Neural cell (in vitro differentiated cells): ENCODE data around the gene EEF1AKMT3. TPM values are rescaled to one million over a fixed set of nuclear protein-coding genes. Genes with fewer than 3 reads are reported as not detected.

ENCODE experiments used
- H2AFZ ChIP-seq: fragments of 200-600, 300-800 bp; sonication (generic), shearing (Covaris generic); 2 replicates; pipeline ENCODE4 v1.6.0; 2014; ENCODE audit warnings: low read depth, mild to moderate bottlenecking, antibody characterized with exemption, low read length, moderate library complexity
- H3F3A ChIP-seq: fragments of 200-600 bp; shearing (Covaris generic); 2 replicates; pipeline ENCODE4 v1.6.1; 2016; ENCODE audit warnings: mild to moderate bottlenecking, moderate library complexity, mixed read lengths, antibody characterized with exemption, low read length; ENCODE audit not compliant: insufficient read depth, poor library complexity, severe bottlenecking
- H3K27ac ChIP-seq: fragments of 200-600, 300-800 bp; sonication (generic), shearing (Covaris generic); 2 replicates; pipeline ENCODE4 v1.5.1; 2014; ENCODE audit warnings: mild to moderate bottlenecking, low read length, moderate library complexity
- H3K27me3 ChIP-seq: fragments of 300-800, 200-600 bp; sonication (generic), shearing (Covaris generic); 2 replicates; pipeline ENCODE4 v1.6.0; 2014; ENCODE audit warnings: mild to moderate bottlenecking, low read depth, low read length, moderate library complexity; ENCODE audit not compliant: insufficient read depth
- H3K36me3 ChIP-seq: fragments of 300-800, 200-600 bp; sonication (generic), shearing (Covaris generic); 2 replicates; pipeline ENCODE4 v1.5.1; 2014; ENCODE audit warnings: mild to moderate bottlenecking, antibody characterized with exemption, low read length, moderate library complexity; ENCODE audit not compliant: insufficient read depth
- H3K4me2 ChIP-seq: fragments of 300-800, 200-600 bp; sonication (generic), shearing (Covaris generic); 2 replicates; pipeline ENCODE4 v1.6.0; 2014; ENCODE audit warnings: mild to moderate bottlenecking, low read length
- H3K4me3 ChIP-seq: fragments of 300-800, 200-600 bp; sonication (generic), shearing (Covaris generic); 2 replicates; pipeline ENCODE4 v1.5.1; 2014; ENCODE audit warnings: mild to moderate bottlenecking, low read length, moderate library complexity
- H3K79me2 ChIP-seq: fragments of 200-600 bp; shearing (Covaris generic); replicated peaks from 2 replicates; pipeline ENCODE4 v1.6.0; 2014; ENCODE audit warnings: mild to moderate bottlenecking, low read length, moderate library complexity; ENCODE audit not compliant: insufficient read depth
- H3K9ac ChIP-seq: fragments of 300-800, 200-600 bp; sonication (generic), shearing (Covaris generic); 2 replicates; pipeline ENCODE4 v1.6.1; 2016; ENCODE audit warnings: mild to moderate bottlenecking, low read length, mixed read lengths
- H3K9me2 ChIP-seq: fragments of 200-600 bp; shearing (Covaris generic); 2 replicates; pipeline ENCODE4 v1.6.1; 2016; ENCODE audit warnings: mild to moderate bottlenecking, low read length, mixed read lengths; ENCODE audit not compliant: insufficient read depth
- H3K9me3 ChIP-seq: fragments of 200-600, 300-800 bp; sonication (generic), shearing (Covaris generic); 2 replicates; pipeline ENCODE4 v1.6.1; 2016; ENCODE audit warnings: mild to moderate bottlenecking, mixed run types, low read length, moderate library complexity, mixed read lengths
- H4K20me1 ChIP-seq: fragments of 200-600 bp; shearing (Covaris generic); 2 replicates; pipeline ENCODE4 v1.6.1; 2016; ENCODE audit warnings: mild to moderate bottlenecking, mixed run types; ENCODE audit not compliant: insufficient read depth
- EP300 ChIP-seq: fragments of 450-650 bp; conservative IDR thresholded peaks from 2 replicates; pipeline ENCODE4 v1.6.1; 2014; ENCODE audit warnings: antibody characterized with exemption, mild to moderate bottlenecking, moderate library complexity; ENCODE audit not compliant: poor library complexity, severe bottlenecking
- EZH2 ChIP-seq: fragments of 200-600, 300-800 bp; shearing (Covaris generic), sonication (generic); IDR thresholded peaks from 2 replicates; pipeline ENCODE4 v1.6.1; 2014; ENCODE audit warnings: antibody characterized with exemption, low read length, borderline replicate concordance, mild to moderate bottlenecking; ENCODE audit not compliant: insufficient read depth, poor library complexity, severe bottlenecking
- MXI1 ChIP-seq: fragments of 450-650 bp; conservative IDR thresholded peaks from 2 replicates; pipeline ENCODE4 v1.6.1; 2014; ENCODE audit warnings: antibody characterized with exemption, mild to moderate bottlenecking; ENCODE audit not compliant: poor library complexity, severe bottlenecking
- POLR2AphosphoS5 ChIP-seq: IDR thresholded peaks from 2 replicates; pipeline ENCODE4 v1.6.1; 2012
- RAD21 ChIP-seq: fragments of 450-650 bp; conservative IDR thresholded peaks from 2 replicates; pipeline ENCODE4 v1.6.1; 2014; ENCODE audit warnings: antibody characterized with exemption, mild to moderate bottlenecking, moderate library complexity
- REST ChIP-seq: IDR thresholded peaks from 2 replicates; pipeline ENCODE4 v1.6.1; 2012; ENCODE audit warnings: borderline replicate concordance
- SMC3 ChIP-seq: fragments of 450-650 bp; conservative IDR thresholded peaks from 2 replicates; pipeline ENCODE4 v1.6.1; 2014; ENCODE audit warnings: antibody characterized with exemption, mild to moderate bottlenecking, moderate library complexity; ENCODE audit not compliant: poor library complexity
- TAF1 ChIP-seq: IDR thresholded peaks from 2 replicates; pipeline ENCODE4 v1.6.1; 2012; ENCODE audit warnings: low read depth
- polyA plus RNA-seq: library from polyadenylated mRNA; depleted of rRNA; stranded (reverse); fragments of >200 nt; gene quantifications from 2 replicates; pipeline ENCODE4 v1.2.3, GENCODE V29; 2014
- TF ChIP-seq, protein P1 (sequence below): fragments of 450-650 bp; IDR thresholded peaks from 2 replicates; pipeline ENCODE4 v1.5.1; 2014; ENCODE audit warnings: antibody characterized with exemption, mild to moderate bottlenecking, moderate library complexity; ENCODE audit not compliant: poor library complexity, severe bottlenecking

EEF1AKMT3 gene
- polyA plus RNA-seq, 1 donor from 2014 or later: 1.6 TPM

DNA sequence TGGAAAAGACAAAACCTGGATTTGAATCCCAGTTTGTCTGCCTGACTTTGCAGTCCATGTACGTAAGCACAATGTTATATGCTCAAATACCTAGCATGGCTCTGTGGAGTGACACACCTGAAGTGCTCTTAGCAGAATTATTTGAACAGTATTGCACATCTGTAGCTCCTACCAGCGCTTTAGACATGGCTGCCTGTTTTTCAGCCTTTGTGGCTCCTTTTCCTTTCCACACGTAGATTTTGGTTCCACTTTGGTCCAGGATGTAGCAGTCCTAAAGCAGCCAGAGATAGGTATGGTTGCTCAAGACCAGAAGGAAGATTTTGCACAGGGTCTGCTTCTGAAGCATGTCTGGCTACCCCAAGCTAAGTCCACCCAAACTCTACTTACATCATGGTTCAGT, 37.0 kb downstream of the EEF1AKMT3 start:
- Histone ChIP-seq H3K9ac (no peak overlapping the region), H2AFZ (no peak overlapping the region), H3K36me3 (no peaks in the 10 kb centered on the region), H3F3A (no peaks in the 10 kb centered on the region), H3K27ac (no peak overlapping the region), H4K20me1 (no peaks in the 10 kb centered on the region), H3K79me2 (no peaks in the 10 kb centered on the region), H3K9me2 (no peaks in the 10 kb centered on the region), H3K9me3 (no peaks in the 10 kb centered on the region), H3K4me2 (no peak overlapping the region), H3K27me3 (no peaks in the 10 kb centered on the region), H3K4me3 (no peak overlapping the region)
- TF ChIP-seq EZH2 (no peak), MXI1 (no peak), REST (no peak)
- TF ChIP-seq, protein P1, sequence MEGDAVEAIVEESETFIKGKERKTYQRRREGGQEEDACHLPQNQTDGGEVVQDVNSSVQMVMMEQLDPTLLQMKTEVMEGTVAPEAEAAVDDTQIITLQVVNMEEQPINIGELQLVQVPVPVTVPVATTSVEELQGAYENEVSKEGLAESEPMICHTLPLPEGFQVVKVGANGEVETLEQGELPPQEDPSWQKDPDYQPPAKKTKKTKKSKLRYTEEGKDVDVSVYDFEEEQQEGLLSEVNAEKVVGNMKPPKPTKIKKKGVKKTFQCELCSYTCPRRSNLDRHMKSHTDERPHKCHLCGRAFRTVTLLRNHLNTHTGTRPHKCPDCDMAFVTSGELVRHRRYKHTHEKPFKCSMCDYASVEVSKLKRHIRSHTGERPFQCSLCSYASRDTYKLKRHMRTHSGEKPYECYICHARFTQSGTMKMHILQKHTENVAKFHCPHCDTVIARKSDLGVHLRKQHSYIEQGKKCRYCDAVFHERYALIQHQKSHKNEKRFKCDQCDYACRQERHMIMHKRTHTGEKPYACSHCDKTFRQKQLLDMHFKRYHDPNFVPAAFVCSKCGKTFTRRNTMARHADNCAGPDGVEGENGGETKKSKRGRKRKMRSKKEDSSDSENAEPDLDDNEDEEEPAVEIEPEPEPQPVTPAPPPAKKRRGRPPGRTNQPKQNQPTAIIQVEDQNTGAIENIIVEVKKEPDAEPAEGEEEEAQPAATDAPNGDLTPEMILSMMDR: no peak

- TF ChIP-seq POLR2AphosphoS5 (no peak), MXI1 (no peak), REST (no peak), SMC3 (no peak), TAF1 (no peak), RAD21 (no peak), EP300 (no peak), EZH2 (no peak)
- TF ChIP-seq, protein P1: no peak
- no peaks in the 10 kb centered on the region for H3K27me3 ChIP-seq
- no peaks in the 10 kb centered on the region for H3F3A ChIP-seq
- H3K4me3 ChIP-seq: no peak overlapping the region
- H3K4me2 ChIP-seq: no peak overlapping the region
- no peak overlapping the region for H3K9ac ChIP-seq
- no peak overlapping the region for H3K27ac ChIP-seq
- no peaks in the 10 kb centered on the region for H4K20me1 ChIP-seq
- no peaks in the 10 kb centered on the region for H3K9me3 ChIP-seq
- H3K36me3 ChIP-seq: no peaks in the 10 kb centered on the region
- H3K79me2 ChIP-seq: no peaks in the 10 kb centered on the region
- no peaks in the 10 kb centered on the region for H3K9me2 ChIP-seq
- no peak overlapping the region for H2AFZ ChIP-seq
Observed at GRCh38 chr12:57810450-57810849, 38.0 kb downstream of the EEF1AKMT3 start.
